Neutrophil (primary cell): ENCODE data around the gene RNU5B-1.

ENCODE experiments used
- H3K27ac ChIP-seq: fragments of 200-600 bp; sonication (generic); 2 replicates; pipeline ENCODE4 v1.5.1; 2016; ENCODE audit warnings: mild to moderate bottlenecking, moderate library complexity
- H3K27me3 ChIP-seq: fragments of 200-600 bp; sonication (generic); 2 replicates; pipeline ENCODE4 v1.6.0; 2016; ENCODE audit warnings: mild to moderate bottlenecking
- H3K36me3 ChIP-seq: fragments of 200-600 bp; sonication (generic); 2 replicates; pipeline ENCODE4 v1.5.1; 2017
- H3K4me1 ChIP-seq, 2 experiments: fragments of 200-600 bp in 1 of 2; sonication (generic) in 1 of 2; 1 replicate in 1 of 2; 2 replicates in 1 of 2; pipeline versions ENCODE4 v1.5.1 to v1.6.1; 2013 to 2016; ENCODE audit warnings: low read depth in 1 of 2, low read length in 1 of 2, mild to moderate bottlenecking in 1 of 2, moderate library complexity in 1 of 2; ENCODE audit not compliant: control insufficient read depth in 1 of 2, insufficient read depth in 1 of 2
- H3K4me3 ChIP-seq, 2 experiments: fragments of 200-600 bp in 1 of 2; sonication (generic) in 1 of 2; 1 replicate in 1 of 2; 2 replicates in 1 of 2; pipeline ENCODE4 v1.5.1; 2013 to 2016; ENCODE audit warnings: low read depth in 1 of 2, low read length in 1 of 2, mild to moderate bottlenecking in 1 of 2, moderate library complexity in 1 of 2
- H3K9me3 ChIP-seq: fragments of 200-600 bp; sonication (generic); 2 replicates; pipeline ENCODE4 v1.5.1; 2016
- CTCF ChIP-seq: fragments of 200-600 bp; sonication (generic); IDR thresholded peaks from 2 replicates; pipeline ENCODE4 v1.5.1; 2016; ENCODE audit warnings: antibody characterized with exemption

The RNU5B-1 gene

GRCh38 chr15:65290228-65290627 lies 14.2 kb upstream of the RNU5B-1 start:
- Histone ChIP-seq H3K9me3 (no peaks in the 10 kb centered on the region), H3K27ac (no peak overlapping the region), H3K27me3 (no peaks in the 10 kb centered on the region), H3K4me1 (peaks cover 75 to 79% of the 10 kb centered on the region in 2 experiments), H3K36me3 (no peaks in the 10 kb centered on the region), H3K4me3 (no peak overlapping the region)
- no peak for TF ChIP-seq CTCF

GRCh38 chr15:65292938-65293518 lies 11.4 kb upstream of the RNU5B-1 start:
- H3K9me3 ChIP-seq: no peaks in the 10 kb centered on the region
- H3K4me3 ChIP-seq: peak overlapping the region; percentile 39 to 48
- no peak for TF ChIP-seq CTCF
- no peaks in the 10 kb centered on the region for H3K36me3 ChIP-seq
- peaks cover 81 to 82% of the 10 kb centered on the region in 2 experiments for H3K4me1 ChIP-seq
- H3K27ac ChIP-seq: peak overlapping the region; percentile 89
- no peaks in the 10 kb centered on the region for H3K27me3 ChIP-seq

- no peak overlapping the region for H3K4me3 ChIP-seq
- peaks cover 54 to 58% of the 10 kb centered on the region in 2 experiments for H3K4me1 ChIP-seq
- H3K36me3 ChIP-seq: no peaks in the 10 kb centered on the region
- no peaks in the 10 kb centered on the region for H3K27me3 ChIP-seq
- no peak overlapping the region for H3K27ac ChIP-seq
- TF ChIP-seq CTCF: no peak
- H3K9me3 ChIP-seq: no peaks in the 10 kb centered on the region
These were observed 5.7 kb upstream of the RNU5B-1 start for GRCh38 chr15:65298731-65299130.

GRCh38 chr15:65300924-65301441 lies 3.5 kb upstream of the RNU5B-1 start:
- H3K9me3 ChIP-seq: no peaks in the 10 kb centered on the region
- H3K4me1 ChIP-seq: peaks cover 51 to 54% of the 10 kb centered on the region in 2 experiments
- H3K36me3 ChIP-seq: no peaks in the 10 kb centered on the region
- H3K27ac ChIP-seq: no peak overlapping the region
- H3K4me3 ChIP-seq: no peak overlapping the region
- no peaks in the 10 kb centered on the region for H3K27me3 ChIP-seq
- no peak for TF ChIP-seq CTCF

- Histone ChIP-seq H3K27me3 (no peaks in the 10 kb centered on the region), H3K36me3 (no peaks in the 10 kb centered on the region), H3K27ac (peak overlapping the region; percentile 10), H3K4me1 (peaks cover 42 to 43% of the 10 kb centered on the region in 2 experiments), H3K4me3 (no peak overlapping the region), H3K9me3 (no peaks in the 10 kb centered on the region)
- no peak for TF ChIP-seq CTCF
These were observed 2.4 kb upstream of the RNU5B-1 start for GRCh38 chr15:65302061-65302460.
